Measurements from ENCODE around the gene LOXHD1.

The LOXHD1 gene

DNA sequence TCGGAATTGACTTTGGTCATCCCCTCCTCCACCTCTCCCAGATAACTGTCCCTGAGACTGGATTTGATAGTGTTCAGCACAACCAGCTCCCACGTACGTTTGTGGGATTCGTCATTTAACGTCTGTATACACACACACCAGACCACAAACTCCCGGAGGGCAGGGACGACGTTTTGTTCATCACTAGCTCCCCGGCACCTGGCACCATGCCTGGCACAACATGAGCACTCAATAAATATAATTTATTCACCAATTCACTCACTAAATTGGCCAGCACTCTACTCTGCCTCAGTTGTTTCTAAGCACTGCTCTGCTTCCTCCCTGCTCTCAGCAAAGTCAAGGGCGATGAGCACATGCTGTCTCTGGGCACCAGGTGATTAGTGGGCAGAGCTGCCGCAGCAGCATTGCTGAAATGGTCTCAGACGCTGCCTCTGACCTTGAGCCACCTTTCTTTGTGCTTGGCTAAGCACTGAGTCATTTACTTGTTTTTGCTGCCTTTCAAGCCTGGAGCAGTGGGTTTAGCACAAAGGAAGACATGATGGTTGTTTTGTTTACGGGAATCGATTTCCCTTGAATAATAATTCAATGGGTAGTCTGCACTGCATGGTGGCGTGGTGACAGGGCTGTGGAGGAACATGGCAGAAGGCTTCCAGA, 19.3 kb upstream of the LOXHD1 start:
- CTCF ChIA-PET = no interaction called here
- DNase-seq (ENCODE audit: low read depth, low spot score) = no peak
- TF ChIP-seq, protein P1, sequence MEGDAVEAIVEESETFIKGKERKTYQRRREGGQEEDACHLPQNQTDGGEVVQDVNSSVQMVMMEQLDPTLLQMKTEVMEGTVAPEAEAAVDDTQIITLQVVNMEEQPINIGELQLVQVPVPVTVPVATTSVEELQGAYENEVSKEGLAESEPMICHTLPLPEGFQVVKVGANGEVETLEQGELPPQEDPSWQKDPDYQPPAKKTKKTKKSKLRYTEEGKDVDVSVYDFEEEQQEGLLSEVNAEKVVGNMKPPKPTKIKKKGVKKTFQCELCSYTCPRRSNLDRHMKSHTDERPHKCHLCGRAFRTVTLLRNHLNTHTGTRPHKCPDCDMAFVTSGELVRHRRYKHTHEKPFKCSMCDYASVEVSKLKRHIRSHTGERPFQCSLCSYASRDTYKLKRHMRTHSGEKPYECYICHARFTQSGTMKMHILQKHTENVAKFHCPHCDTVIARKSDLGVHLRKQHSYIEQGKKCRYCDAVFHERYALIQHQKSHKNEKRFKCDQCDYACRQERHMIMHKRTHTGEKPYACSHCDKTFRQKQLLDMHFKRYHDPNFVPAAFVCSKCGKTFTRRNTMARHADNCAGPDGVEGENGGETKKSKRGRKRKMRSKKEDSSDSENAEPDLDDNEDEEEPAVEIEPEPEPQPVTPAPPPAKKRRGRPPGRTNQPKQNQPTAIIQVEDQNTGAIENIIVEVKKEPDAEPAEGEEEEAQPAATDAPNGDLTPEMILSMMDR (IDR thresholded peaks at IDR 0.05; ENCODE audit: insufficient read depth, low read length, missing control alignments) = no peak
- H3K4me3 ChIP-seq (ENCODE audit: low read depth, low read length) = no peak overlapping the region
- POLR2A ChIA-PET = no interaction called here

DNA sequence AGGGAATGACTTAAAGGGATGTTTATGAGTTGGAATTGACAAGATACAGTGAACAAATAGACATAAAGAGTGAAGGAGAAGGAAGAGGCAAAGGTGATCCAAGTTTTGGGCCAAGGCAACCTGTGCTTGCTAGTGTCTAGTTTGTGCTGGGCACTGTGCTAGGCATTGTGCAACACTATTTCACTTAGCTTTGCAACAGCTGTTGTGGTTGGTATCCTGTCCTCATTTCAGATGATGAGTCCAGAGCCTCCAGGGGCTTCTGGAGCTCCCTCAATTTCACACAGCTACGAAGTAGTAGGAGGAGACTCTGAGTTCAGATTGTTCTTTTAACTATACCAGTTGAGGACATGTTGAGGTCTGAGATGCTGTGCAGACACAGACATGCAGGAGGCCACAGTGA, 18.1 kb upstream of the LOXHD1 start:
- H3K4me3 ChIP-seq (ENCODE audit: low read depth, low read length) = no peak overlapping the region
- DNase-seq (ENCODE audit: low read depth, low spot score) = no peak
- TF ChIP-seq, protein P1 (IDR thresholded peaks at IDR 0.05; ENCODE audit: insufficient read depth, low read length, missing control alignments) = no peak
- ChIA-PET POLR2A (no interaction called here), CTCF (no interaction called here)

DNA sequence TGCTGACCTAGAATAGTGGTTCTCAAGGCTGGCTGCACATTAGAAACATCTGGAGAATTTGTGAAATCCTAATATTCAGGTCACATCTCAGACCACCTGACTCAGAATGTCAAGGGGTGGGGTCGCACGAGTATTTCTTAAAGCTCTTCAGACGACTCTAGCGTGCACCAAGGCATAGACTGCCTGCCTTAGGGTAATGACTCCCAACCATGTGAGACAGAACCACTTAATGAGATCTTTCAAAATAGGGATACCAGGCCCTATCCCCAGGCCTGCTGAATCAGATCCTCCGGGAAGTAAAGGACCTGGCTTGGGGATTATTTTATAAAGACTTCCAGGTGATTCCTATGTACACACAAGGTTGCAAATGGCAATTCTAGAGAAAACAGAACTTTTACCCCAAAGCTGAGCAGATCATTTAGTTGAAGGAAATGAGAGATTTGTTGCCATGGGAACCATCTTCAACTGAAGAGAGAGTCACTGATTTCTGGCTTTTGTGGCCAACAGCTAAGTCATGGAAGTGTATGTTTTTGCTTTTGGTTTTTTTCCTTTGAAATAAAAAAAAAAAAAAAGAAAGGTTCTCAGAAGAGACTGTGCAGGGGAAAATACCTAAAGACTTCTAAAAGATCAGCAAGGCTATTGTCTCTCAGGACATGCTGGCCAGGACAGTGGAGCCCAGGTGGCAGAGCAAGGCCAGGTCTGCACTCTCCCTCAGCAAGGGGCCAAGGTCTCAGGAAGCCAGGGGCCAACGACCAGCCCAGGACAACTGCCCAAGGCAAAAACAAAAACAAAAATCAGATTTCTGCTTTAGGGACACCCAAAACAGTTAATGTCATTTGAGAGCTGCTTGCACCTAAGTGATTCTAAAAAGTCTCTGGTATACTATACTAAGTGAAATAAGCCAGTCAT, 15.3 kb upstream of the LOXHD1 start:
- TF ChIP-seq, protein P1 (IDR thresholded peaks at IDR 0.05; ENCODE audit: insufficient read depth, low read length, missing control alignments) = no peak
- H3K4me3 ChIP-seq (ENCODE audit: low read depth, low read length) = no peak overlapping the region
- ChIA-PET CTCF (interaction anchor here (0.6 to 2.0 kb wide), 3 partner anchors 11 to 15 kb away, joined by 3 to 6 read pairs (median 3); no protein-coding TSS in a partner anchor), POLR2A (no interaction called here)
- DNase-seq (ENCODE audit: low read depth, low spot score) = no peak

DNA sequence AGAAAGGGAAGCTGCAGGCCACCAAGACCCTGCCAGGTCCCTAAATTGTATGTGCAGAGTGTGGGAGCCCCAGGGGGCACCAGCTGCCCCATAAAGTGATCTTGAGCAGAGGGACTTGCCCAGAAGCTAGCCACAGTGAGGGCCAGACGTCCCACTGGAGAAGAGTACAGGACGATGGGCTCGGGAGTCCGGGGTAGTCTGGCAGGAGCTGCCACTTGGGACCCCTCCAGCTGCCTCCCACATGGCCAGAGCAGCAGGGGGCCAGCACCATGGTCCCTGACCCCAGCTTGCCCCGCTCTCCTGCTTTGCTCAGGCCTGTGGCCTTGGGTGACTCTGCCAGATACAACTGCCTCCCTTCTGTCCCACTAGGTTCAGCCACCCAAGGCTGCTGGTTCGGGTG, 11.7 kb upstream of the LOXHD1 start:
- no peak overlapping the region for H3K4me3 ChIP-seq (ENCODE audit: low read depth, low read length)
- CTCF ChIA-PET = interaction anchor here (2.8 kb wide), 1 partner anchor 10 kb away, joined by 11 read pairs; no protein-coding TSS in a partner anchor
- DNase-seq (ENCODE audit: low read depth, low spot score) = no peak
- TF ChIP-seq, protein P1 (IDR thresholded peaks at IDR 0.05; ENCODE audit: insufficient read depth, low read length, missing control alignments) = no peak
- POLR2A ChIA-PET = no interaction called here

DNA sequence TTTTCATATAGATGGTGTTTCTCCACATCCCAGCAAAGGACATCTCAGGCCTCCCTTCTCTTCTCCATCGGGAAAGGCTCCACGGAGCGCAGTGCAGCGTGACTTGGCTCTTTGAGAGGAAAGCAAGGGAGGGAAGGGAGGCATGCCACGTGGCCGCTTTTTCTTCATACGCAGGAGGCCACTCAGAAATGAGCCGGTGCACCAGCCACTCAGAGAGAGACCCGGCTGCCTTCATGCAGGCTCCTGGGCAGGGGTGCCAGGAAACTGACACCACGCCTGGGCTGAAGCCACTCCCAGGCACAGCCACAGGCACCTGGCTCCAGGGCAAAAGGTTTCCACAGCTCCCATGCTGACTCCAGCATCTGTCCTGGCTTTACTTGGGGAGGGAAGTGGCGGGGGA, 11.1 kb upstream of the LOXHD1 start:
- POLR2A ChIA-PET = no interaction called here
- no peak for DNase-seq (ENCODE audit: low read depth, low spot score)
- CTCF ChIA-PET = interaction anchor here (2.8 kb wide), 1 partner anchor 10 kb away, joined by 11 read pairs; no protein-coding TSS in a partner anchor
- TF ChIP-seq, protein P1 (IDR thresholded peaks at IDR 0.05; ENCODE audit: insufficient read depth, low read length, missing control alignments) = no peak
- no peak overlapping the region for H3K4me3 ChIP-seq (ENCODE audit: low read depth, low read length)

DNA sequence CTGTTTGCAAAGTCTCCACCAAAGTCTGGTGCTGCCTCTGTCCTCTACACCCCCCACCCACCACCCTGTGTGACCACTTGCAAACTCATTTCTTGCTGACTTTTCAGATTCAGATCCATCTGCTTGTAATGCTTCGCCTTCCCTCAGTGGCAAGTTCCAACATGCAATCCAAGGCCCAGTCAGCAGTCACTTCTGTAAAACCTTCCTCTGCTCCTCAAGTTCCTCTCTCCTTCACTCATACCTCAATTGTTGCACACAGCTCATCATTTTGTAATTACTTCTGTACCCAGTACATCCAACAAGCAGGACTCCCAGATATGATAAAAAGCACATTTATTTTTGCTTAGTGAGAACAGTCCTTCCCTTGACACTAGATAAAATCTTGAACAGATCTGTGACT, 6.5 kb upstream of the LOXHD1 start:
- H3K4me3 ChIP-seq (ENCODE audit: low read depth, low read length) = no peak overlapping the region
- ChIA-PET POLR2A (no interaction called here), CTCF (no interaction called here)
- DNase-seq (ENCODE audit: low read depth, low spot score) = no peak
- TF ChIP-seq, protein P1 (IDR thresholded peaks at IDR 0.05; ENCODE audit: insufficient read depth, low read length, missing control alignments) = no peak
